ENCODE measurements around the gene MCM10. TPM values are rescaled to one million over a fixed set of nuclear protein-coding genes. Genes with fewer than 3 reads are reported as not detected.

MCM10 gene
- total RNA-seq, 1 experiment from 2014 or later, result 43.1 TPM

- peaks cover 46 to 70% of the 10 kb centered on the region in 2 experiments for H3K36me3 ChIP-seq (ENCODE audit: control insufficient read depth in 1 of 2, insufficient read depth in 2 of 2, low read length in 2 of 2)
- no TSS peak for BruUV-seq (replicated peaks)
- RAD21 ChIA-PET (ENCODE audit: low non-redundant PET in 1 of 2, low total read pairs in 2 of 2, uncharacterized antibody in 2 of 2, unreplicated experiment in 2 of 2), result no interaction called here
Measured at GRCh38 chr10:13189961-13190360, 28.6 kb downstream of the MCM10 start.

More at GRCh38 chr10:13189961-13190360, 28.6 kb downstream of the MCM10 start:
- H4K20me1 ChIP-seq (ENCODE audit: insufficient read depth), result no peaks in the 10 kb centered on the region
- ATAC-seq (no peak), DNase-seq (ENCODE audit: low read depth, low spot score) (no peak)
- no peaks in the 10 kb centered on the region for H3K9me2 ChIP-seq (ENCODE audit: insufficient read depth)
- ChIA-PET POLR2A (no interaction called here), CTCF (no interaction called here)
- no peak overlapping the region for H2AFZ ChIP-seq (ENCODE audit: low read depth, low read length, poor library complexity, severe bottlenecking)
- H3K27me3 ChIP-seq (ENCODE audit: insufficient read depth, low read length), result no peaks in the 10 kb centered on the region
- no peak overlapping the region for H3K4me2 ChIP-seq (ENCODE audit: low read length)
- H3K4me1 ChIP-seq (ENCODE audit: control insufficient read depth in 1 of 2, insufficient read depth in 2 of 2, low read length in 2 of 2), result no peaks in the 10 kb centered on the region
- no peak for TF ChIP-seq CBX3 (IDR thresholded peaks at IDR 0.05; ENCODE audit: low read depth)
- no peak for TF ChIP-seq EGR1 (IDR thresholded peaks at IDR 0.05; ENCODE audit: low read depth)
- no peak for TF ChIP-seq YY1 (IDR thresholded peaks at IDR 0.05; ENCODE audit: extremely low read depth, insufficient replicate concordance, low read depth, low read length)
- no peak for TF ChIP-seq SIN3A (IDR thresholded peaks at IDR 0.05; ENCODE audit: low read depth)
- TF ChIP-seq POLR2AphosphoS5 (IDR thresholded peaks at IDR 0.05; ENCODE audit: low read depth, low read length), result no peak
- TF ChIP-seq RAD21 (IDR thresholded peaks at IDR 0.05; ENCODE audit: low read depth), result no peak
- TF ChIP-seq JUND (IDR thresholded peaks at IDR 0.05), result no peak
- no peak for TF ChIP-seq REST (IDR thresholded peaks at IDR 0.05; ENCODE audit: low read depth)
- no peak for TF ChIP-seq CEBPB (IDR thresholded peaks at IDR 0.05; ENCODE audit: low read depth)
- no peak for TF ChIP-seq FOSL1 (IDR thresholded peaks at IDR 0.05; ENCODE audit: low read depth)
- no peak for TF ChIP-seq SRF (IDR thresholded peaks at IDR 0.05; ENCODE audit: low read depth)
- TF ChIP-seq ZNF274 (IDR thresholded peaks at IDR 0.05; ENCODE audit: low read depth, low read length), result no peak
- TF ChIP-seq ZBTB33 (IDR thresholded peaks at IDR 0.05; ENCODE audit: extremely low read depth, insufficient replicate concordance, low read length), result no peak
- TF ChIP-seq EZH2phosphoT487 (IDR thresholded peaks at IDR 0.05; ENCODE audit: borderline replicate concordance), result no peak
- no peak for TF ChIP-seq ATF3 (IDR thresholded peaks at IDR 0.05)
- TF ChIP-seq MAX (IDR thresholded peaks at IDR 0.05), result no peak
- TF ChIP-seq EZH2 (IDR thresholded peaks at IDR 0.05), result no peak
- TF ChIP-seq POLR2A (IDR thresholded peaks at IDR 0.05; ENCODE audit: borderline replicate concordance, extremely low read depth, insufficient read depth, insufficient read length), result no peak
- no peak overlapping the region for H3K4me3 ChIP-seq (replicated peaks in 1 of 2; ENCODE audit: low read depth in 1 of 2, low read length in 2 of 2)
- intact Hi-C loops (cut with micrococcal nuclease), result no loop called here
- H3K9me3 ChIP-seq (ENCODE audit: control insufficient read depth in 1 of 2, insufficient read depth in 1 of 2, low read depth in 1 of 2, low read length in 2 of 2), result no peaks in the 10 kb centered on the region
- no peaks in the 10 kb centered on the region for H3K79me2 ChIP-seq (ENCODE audit: insufficient read depth, low read length)
- H3K27ac ChIP-seq (ENCODE audit: low read depth, low read length), result no peak overlapping the region
- no peak overlapping the region for H3K9ac ChIP-seq (ENCODE audit: low read length)

Data from HCT116 (cell line).